Upper lobe of left lung (tissue), 4 donors: ENCODE measurements around the gene SOX10.

ENCODE experiments used
- CTCF ChIP-seq, 6 experiments: fragments of 450-650 bp in 4 of 6; fragments of 200-600 bp in 2 of 6; sonication (generic) in 2 of 6; IDR thresholded peaks; one replicate each; pipeline ENCODE4 v1.5.1; 2016 to 2019; ENCODE audit warnings: antibody characterized with exemption in 6 of 6
- POLR2A ChIP-seq, 4 donors: fragments of 450-650 bp; IDR thresholded peaks; one replicate each; pipeline ENCODE4 v1.5.1; 2016 to 2017; ENCODE audit warnings: antibody characterized with exemption in 4 of 4, mild to moderate bottlenecking in 2 of 4
- POLR2AphosphoS5 ChIP-seq, 2 donors: sonication (generic); formaldehyde crosslinking; IDR thresholded peaks; one replicate each; pipeline ENCODE4 v1.5.1; 2017; ENCODE audit warnings: antibody characterized with exemption in 2 of 2

- TF ChIP-seq POLR2A (IDR thresholded peaks at IDR 0.05) (no peak), CTCF (IDR thresholded peaks at IDR 0.05) (no peak), POLR2AphosphoS5 (IDR thresholded peaks at IDR 0.05) (no peak)
Observed at GRCh38 chr22:37982938-37983859, 1.2 kb downstream of the SOX10 start.
